ENCODE measurements around the gene SEMA3F.

The SEMA3F gene

DNA sequence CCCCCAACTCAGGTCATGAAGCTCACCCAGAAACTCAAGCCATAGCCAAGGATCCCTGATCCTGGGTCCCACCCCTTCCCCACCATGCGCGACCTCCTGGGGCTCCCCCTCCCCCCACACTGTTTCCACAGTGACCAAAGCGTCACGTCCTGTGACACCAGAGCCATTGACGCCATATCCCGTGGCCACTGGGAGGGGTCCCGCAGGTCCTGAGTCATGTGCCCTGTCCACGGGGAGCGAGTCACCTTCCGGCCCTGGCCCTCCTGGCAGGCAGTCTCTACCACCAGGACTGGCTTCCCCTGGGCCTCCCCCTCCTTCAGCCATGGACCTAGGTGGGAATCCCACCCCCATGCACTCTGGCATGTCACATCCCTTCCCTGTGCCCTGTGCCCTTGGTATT is 15.6 kb downstream of the SEMA3F start:
- no peak for DNase-seq (ENCODE audit: low read depth, low spot score)

DNA sequence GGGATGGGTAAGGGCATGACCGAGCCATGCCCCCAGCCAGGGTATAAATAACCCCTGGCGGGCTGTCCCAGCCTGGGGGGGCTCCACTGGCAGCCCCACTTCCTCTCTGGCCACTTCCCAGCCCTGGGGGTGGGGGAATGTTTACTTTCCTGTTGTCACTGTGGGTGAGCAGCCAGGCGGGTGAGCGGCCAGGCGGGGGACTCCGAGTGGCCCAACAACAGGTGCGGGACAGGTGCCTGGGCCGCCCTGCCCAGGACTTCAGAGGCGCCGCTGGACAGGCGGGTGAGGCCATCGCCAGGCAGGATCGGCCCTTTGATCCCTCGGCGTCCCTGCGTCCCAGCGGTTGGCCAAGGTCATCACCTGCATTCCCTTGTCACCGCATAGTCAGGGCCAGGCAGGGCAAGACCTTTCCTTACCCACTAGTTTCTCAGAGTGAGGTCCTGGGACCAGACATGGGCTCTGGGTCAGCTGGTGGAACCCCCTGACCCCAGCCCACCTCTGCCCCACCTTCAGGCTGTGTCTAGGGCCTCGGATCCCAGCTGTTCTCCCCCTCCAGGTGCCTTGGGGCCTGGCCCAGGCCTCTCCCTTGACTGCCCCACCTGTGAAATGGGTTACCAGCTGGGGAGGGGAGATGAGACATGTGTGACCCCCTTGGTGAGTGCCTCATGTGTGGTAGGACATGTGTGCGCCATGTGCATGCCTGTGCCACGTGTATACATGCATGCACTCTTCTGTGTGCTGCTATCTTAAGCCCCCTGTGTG is 16.6 kb downstream of the SEMA3F start:
- DNase-seq (ENCODE audit: low read depth, low spot score): no peak

DNA sequence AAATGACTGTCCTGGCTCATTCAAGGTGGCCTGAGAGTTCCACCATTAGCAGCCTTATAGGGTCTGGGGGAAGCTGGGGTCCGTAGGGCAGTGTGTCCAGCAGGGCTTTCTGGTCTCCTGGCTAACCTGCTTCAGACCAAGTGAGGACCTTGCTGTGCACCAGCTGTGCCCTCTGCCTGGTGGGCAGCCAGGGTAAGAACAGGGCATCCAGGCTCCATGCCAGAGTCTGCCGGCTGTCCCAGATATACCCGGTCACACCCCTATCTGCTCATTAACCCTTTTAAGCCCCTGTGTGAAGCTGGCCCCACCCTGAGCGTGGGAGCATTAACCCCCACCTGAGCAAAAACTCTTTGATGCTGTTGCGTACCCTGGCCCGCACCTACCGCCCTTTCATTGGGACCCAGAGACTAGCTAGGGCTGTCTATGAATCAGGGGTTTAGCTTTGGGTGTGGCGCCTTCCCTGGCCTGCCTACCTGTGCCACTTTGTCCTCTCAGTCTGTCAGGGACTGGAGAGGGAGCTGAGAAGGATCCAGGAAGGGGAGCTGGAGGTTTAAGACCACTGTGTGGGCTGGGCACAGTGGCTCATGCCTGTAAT is 17.6 kb downstream of the SEMA3F start:
- no peak for DNase-seq (ENCODE audit: low read depth, low spot score)

DNA sequence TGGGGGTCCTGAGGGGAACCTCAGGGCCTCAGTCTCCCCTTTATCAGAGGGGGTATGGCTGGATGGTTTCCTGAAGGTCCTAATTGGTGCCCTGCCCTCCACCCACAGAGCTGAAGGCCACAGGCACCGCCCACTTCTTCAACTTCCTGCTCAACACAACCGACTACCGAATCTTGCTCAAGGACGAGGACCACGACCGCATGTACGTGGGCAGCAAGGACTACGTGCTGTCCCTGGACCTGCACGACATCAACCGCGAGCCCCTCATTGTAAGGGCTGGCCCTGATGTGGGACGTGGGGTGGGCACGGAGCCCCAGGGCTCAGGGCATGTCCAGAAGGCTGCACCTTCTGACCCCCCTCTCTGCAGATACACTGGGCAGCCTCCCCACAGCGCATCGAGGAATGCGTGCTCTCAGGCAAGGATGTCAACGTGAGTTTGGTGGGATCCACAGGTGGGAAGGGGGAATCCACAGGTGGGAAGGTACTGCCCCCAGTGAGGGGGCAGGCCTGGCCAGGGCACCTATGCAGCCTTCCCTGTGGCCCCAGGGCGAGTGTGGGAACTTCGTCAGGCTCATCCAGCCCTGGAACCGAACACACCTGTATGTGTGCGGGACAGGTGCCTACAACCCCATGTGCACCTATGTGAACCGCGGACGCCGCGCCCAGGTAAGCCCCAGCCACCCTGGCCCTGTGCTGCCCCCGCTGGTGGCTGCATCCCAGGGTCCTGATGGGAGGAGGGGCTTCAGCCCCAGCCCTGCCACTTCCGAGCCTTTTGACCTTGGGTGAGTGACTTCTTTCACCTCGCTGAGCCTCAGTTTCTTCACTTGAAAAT is 18.8 kb downstream of the SEMA3F start:
- DNase-seq (ENCODE audit: low read depth, low spot score): no peak

DNA sequence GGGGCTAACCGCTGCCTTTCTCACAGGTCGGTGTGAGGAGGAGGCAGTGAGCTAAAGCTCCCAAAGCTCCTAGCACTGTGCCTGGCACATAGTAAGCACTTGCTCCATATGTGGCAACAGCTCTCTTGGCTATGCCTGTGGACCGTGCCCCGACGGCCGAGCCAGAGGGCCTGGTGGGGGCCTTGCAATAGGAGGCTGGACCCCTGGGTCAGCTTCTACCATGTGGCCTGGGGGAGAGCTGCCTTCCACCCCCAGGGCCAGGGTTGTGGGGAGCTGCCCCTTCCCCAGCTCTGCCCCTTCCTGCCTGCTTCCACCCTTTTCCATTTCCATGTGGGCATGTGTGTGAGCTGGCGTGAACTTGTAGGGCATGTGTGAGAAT is 19.4 kb downstream of the SEMA3F start:
- no peak for DNase-seq (ENCODE audit: low read depth, low spot score)

DNA sequence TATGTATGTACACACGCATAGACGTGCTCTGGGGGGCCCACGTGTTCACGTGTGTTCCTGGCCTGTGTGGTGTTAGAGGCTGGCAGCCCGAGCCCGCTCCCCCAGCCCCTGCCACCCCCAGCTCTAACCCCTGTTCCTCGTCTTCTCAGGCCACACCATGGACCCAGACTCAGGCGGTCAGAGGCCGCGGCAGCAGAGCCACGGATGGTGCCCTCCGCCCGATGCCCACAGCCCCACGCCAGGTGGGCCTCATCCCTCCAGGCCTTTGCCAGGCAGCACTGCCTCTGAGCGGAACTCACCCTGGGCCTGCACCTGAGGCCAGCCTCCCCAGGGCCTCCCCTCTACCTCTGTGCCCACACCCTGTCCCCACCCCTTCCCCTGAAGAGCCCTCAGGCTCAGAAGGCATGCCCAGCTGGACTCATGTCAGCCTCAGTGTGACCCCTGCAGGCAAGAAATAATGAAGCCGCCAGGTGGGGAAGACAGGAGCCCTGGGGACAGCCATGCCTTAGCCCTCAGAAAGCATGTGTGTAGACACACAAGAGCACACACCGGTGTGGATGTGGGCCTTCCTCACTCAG is 19.9 kb downstream of the SEMA3F start:
- DNase-seq (ENCODE audit: low read depth, low spot score): no peak

DNA sequence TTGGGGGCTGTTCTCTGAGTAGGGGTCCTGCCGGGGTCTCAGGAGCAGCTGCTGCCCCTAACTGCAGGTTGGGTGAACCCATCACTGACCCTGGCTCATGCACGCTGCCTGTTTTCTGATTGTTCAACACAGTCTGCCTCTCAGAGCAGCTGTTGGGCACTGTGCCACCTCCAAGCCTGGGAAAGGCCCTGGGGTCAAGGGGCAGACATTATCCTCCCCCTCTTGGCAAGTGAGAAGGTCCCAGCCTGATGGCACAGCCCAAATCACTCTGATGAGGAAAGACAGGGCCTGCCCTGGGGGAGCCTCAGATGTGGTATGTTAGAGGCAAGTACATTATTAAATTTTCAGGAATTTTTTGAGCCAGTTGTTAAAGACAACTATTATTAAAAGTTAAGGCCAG is 22.2 kb downstream of the SEMA3F start:
- DNase-seq (ENCODE audit: low read depth, low spot score): no peak

DNA sequence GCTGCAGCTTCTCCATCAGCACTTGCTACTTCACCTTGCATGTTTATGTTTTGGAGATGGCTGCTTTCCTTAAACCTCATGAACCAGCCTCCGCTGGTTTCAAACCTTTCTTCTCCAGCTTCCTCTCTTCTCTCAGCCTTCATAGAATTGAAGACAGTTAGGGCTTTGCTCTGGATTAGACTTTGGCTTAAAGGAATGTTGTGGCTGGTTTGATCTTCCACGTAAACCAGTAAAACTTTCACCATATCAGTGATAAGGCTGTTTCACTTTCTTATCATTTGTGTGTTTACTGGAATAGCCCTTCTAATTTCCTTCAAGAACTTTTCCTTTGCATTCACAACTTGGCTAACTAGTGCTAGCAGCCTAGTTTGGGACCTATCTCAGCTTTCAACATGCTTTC is 24.6 kb downstream of the SEMA3F start:
- no peak for DNase-seq (ENCODE audit: low read depth, low spot score)

DNA sequence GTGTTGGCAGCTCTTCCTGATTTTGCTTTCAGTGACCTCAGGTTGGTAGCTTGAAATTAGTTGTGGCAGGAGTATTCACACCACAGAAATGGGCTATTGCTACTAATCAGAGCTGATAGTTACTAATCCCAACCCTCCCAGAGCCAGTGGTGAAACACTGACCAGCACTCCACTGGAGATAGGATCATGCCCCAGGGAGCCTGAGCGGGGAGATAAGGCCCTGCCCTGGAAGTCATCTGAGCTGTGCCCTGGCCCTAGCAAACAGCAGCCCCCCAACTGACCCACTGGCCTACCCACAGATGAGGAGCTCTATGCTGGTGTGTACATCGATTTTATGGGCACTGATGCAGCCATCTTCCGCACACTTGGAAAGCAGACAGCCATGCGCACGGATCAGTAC is 26.9 kb downstream of the SEMA3F start:
- DNase-seq (ENCODE audit: low read depth, low spot score): no peak

DNA sequence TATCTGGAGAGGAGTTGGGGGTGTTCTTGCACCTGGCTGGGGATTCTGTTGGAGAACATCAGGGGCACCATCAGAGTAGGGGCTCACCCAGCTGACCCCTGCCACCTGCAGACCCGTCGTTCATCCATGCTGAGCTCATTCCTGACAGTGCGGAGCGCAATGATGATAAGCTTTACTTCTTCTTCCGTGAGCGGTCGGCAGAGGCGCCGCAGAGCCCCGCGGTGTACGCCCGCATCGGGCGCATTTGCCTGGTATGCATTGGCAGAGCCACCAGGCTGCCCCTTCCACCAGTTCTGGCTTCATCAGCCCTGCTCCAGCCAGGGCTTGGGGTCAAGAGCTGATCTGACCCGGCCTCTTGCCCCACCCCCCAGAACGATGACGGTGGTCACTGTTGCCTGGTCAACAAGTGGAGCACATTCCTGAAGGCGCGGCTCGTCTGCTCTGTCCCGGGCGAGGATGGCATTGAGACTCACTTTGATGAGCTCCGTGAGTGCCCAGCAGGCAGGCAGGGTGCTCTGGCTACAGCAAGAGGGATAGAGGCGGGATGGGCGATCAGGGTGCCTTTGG is 27.5 kb downstream of the SEMA3F start:
- no peak for DNase-seq (ENCODE audit: low read depth, low spot score)

DNA sequence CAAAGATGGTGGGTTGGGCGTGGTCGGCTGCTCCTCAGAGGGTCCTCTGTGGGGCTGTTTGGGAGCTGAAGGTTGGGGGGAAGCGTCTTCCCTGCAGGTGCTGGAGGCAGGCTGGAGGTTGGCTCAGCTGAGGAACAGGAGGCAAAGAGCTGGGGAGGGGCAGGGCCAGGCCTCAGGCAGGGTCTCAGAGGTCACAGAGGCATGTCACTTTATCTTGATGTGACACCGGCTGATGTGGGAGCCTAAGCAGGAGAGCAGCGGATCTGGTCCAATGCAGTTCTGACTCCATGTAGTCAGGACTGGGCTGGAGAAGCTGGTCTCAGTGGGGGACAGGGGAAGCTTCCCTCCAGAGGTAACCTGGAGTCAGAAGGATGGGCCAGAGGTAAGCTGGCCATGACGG is 28.6 kb downstream of the SEMA3F start:
- peak; percentile 61 for DNase-seq (ENCODE audit: low read depth, low spot score)

DNA sequence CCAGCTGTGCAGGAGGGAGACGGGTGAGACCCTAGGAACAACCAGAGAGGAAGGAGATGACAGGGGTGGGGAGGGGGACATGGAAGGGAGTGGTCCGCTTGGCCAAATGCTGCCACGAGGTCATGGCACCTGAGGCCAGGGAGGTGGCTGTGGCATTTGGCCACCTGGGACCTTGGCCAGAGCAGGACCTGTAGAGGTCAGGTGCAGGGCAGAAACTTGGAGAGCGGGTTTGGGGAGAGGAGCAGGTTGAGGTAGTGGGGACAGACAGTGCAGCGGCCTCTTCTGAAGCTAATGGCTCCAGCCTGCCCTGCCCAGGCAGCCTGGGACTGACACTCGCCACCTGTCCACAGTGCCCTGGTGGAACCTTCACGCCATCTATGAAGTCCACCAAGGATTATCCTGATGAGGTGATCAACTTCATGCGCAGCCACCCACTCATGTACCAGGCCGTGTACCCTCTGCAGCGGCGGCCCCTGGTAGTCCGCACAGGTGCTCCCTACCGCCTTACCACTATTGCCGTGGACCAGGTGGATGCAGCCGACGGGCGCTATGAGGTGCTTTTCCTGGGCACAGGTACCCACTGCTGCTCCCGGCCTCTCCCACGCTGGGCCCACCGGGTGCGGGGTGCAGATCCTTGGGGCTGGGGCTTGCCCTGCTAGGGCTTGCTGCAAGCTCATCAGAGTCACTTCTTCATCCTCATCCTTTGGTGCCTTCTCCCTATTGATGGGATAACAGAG is 29.3 kb downstream of the SEMA3F start:
- DNase-seq (ENCODE audit: low read depth, low spot score): no peak

DNA sequence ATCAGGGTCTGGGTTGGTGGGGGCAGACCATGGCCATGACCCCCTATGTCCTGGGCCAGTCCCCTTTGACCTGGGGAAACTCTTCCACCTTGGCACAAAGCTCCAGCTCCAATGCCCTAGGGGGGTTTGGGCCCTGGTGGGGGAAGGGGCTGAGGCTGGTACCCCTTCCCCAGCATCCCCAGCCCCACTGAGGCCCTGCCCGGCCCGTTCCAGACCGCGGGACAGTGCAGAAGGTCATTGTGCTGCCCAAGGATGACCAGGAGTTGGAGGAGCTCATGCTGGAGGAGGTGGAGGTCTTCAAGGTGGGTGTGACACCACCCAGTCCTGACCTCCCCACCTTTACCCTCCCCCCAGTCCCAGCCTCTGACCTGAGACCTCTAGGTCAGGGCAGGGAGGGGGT is 30.1 kb downstream of the SEMA3F start:
- no peak for DNase-seq (ENCODE audit: low read depth, low spot score)

DNA sequence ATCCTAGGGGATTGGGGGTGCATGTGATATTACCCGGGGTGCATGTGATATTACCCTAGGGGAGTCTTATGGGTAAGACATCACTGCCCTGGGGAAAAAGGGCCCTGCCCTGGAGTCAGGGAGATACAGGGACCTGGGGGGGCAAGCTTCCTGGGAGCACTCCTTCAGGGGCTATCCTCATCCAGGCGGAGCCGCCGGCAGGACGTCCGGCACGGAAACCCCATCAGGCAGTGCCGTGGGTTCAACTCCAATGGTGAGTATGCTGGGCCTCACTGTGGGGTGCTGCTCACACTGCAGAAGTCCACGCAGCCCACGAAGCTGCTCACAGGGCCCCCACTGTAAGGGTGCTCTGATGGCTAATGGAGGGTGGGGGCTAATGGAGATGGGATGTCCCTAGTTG is 31.0 kb downstream of the SEMA3F start:
- no peak for DNase-seq (ENCODE audit: low read depth, low spot score)

DNA sequence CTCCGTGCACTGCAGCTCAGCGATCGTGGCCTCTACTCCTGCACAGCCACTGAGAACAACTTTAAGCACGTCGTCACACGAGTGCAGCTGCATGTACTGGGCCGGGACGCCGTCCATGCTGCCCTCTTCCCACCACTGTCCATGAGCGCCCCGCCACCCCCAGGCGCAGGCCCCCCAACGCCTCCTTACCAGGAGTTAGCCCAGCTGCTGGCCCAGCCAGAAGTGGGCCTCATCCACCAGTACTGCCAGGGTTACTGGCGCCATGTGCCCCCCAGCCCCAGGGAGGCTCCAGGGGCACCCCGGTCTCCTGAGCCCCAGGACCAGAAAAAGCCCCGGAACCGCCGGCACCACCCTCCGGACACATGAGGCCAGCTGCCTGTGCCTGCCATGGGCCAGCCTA is 32.6 kb downstream of the SEMA3F start:
- no peak for DNase-seq (ENCODE audit: low read depth, low spot score)

DNA sequence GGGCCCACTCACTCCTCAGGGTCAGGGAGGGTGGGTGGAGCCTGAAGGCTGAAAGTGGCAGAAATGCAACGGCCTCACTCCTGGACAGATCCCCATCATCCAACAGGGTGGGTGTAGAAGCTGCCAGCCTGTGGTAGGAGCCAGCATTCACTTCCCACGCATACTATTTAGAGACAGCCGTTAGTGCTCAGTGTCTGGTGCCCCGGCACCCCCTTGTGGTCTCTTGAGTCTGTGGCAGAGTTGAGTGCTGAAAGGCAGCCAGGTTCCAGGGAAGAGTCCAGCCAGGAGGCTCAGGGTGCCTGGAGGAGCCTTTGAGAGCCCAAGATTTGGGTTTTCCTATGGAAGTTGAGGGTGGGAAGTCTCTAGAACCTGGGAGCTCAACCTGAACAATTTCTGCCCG is 34.1 kb downstream of the SEMA3F start:
- DNase-seq (ENCODE audit: low read depth, low spot score): peak; percentile 78

DNA sequence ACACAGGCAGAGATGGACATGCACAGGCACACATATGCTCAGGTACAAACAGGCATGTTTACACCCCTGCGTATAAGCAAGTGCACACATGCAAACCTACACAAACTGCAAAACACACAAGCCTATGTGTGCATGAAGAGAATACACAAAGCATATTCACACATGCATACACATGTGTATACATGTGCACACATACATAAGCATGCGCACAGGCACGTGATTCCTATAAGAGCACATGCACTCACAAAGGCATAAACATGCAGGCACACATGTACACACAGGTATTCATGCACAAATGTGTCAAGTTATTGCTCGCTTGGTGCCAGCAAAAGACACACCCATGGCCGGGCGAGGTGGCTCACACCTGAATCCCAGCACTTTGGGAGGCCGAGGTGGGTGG is 34.9 kb downstream of the SEMA3F start:
- DNase-seq (ENCODE audit: low read depth, low spot score): no peak

DNA sequence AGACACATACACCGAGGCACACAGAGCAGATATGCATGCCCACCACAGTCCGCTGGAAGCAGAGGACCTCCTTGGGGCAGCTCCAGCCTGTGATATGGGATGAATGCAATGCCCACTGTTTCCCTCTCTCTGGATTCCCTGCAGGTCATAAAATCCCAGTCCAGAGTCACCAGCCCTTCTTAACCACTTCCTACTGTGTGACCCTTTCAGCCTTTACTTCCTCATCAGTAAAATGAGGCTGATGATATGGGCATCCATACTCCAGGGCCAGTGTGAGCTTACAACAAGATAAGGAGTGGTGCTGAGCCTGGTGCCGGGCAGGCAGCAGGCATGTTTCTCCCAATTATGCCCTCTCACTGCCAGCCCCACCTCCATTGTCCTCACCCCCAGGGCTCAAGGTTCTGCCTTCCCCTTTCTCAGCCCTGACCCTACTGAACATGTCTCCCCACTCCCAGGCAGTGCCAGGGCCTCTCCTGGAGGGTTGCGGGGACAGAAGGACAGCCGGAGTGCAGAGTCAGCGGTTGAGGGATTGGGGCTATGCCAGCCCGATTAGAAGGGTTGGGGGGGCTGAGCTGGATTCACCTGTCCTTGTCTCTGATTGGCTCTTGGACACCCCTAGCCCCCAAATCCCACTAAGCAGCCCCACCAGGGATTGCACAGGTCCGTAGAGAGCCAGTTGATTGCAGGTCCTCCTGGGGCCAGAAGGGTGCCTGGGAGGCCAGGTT is 36.0 kb downstream of the SEMA3F start, which contains the start of gene GNAT1:
GNAT1 (plus strand) TSS at position 675 of the 725 bp plus-strand sequence. CDS start 116 bp downstream, outside the sequence.
- no peak for DNase-seq (ENCODE audit: low read depth, low spot score)

DNA sequence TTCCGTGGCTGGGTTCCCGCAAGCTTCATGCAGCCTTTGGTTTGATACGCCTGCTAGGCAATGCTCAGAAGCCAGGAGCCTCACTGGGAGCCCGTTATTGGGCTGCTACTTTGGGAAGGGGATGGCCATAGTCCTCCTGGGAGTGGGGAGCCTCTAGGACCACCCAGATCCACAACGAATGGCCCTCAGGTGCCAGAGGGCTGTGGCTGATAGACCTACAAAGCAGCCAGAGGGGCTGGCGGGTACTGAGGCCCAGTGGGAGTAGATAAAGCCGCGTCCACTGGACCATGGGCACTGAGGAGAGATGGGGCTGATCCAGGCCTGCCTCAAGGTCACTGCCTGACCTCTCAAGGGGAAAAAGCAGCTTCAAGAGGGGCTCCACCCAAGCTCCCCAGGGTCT is 37.0 kb downstream of the SEMA3F start:
- no peak for DNase-seq (ENCODE audit: low read depth, low spot score)

DNA sequence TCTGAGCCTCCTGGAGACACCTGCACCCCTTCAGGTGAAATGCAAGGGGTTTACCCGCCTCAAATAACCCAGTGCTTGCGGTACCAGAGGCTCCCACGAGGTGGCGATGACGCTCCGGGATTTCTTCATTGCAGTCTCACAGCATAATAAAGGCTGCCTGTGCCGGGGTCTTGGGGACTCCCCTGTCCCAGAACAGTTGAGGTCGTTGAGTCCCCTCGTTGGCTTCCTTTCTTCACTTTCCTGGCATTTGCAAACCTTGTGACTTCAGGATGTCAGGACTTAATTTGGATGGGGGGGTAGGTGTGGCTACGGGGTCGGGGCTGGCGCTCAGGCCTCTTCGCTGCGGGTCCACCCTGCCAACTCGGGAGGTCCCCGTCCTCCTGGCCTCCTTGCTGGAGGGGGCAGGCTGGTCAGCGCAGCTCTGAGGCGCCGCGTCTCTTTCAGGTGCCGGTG is 37.6 kb downstream of the SEMA3F start:
- peak; percentile 92 for DNase-seq (ENCODE audit: low read depth, low spot score)
